ENCODE data around the gene RBMS1.
"Not testable (repeated sequence)": the region's sequence is repeated elsewhere in the genome, so short reads cannot be mapped to it uniquely, and the experiment has no call there.

The RBMS1 gene

DNA sequence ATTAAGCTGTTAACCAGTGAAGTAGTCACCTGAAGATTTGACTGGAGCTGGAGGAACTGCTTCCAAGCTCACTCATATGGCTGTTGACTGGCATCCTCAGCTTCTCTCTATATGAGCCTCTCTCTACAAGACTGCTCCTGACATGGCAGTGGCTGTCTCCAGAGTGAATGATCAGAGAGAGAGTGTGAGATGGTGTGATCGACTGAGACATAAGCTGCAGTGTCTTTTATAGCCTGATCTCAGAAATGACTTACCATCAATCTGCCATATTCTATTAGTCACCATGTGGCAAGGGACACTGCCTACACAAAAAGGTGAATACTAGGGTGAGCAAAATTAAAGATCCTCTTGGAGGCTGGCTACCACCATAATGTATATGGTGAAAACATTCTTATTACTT, 7.8 kb upstream of the RBMS1 start:
- DNase-seq: no peak

DNA sequence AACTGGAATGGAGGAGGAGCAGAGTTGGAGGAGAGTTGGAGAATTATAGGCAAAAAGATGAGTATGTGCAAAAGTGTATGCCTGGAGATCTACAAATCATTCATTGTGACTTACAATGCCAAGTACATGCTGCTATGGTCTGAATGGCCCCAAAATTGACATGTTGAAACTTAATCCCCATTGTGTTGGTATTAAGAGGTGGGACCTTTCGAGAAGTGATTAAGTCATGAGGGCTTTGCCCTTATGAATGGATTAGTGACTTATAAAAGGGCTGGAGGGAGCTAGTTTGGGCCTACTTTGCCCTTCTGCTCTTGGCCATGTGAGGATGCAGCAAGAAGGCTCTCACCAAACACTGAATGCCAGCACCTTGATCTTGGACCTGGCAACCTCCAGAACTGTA, 6.3 kb upstream of the RBMS1 start:
- DNase-seq: no peak

DNA sequence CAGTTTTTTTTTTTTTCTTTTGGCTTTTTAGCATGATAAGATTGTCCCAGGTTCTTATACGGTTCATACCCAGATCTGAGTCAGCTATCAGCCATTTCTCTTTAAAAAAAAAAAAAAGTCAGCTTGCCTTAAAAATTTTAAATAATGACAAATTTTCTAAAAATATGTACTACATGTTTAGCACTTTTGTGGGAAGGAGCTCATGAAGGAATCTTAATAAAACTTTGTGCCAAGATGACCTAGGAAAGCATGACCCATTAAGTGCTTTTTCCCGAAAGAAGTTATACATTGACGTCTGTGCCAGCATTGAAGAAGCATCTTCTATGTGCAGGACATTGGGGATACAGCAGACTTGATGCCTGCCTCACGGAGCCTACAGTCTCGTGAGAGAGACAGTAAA, 4.5 kb upstream of the RBMS1 start:
- no peak for DNase-seq

DNA sequence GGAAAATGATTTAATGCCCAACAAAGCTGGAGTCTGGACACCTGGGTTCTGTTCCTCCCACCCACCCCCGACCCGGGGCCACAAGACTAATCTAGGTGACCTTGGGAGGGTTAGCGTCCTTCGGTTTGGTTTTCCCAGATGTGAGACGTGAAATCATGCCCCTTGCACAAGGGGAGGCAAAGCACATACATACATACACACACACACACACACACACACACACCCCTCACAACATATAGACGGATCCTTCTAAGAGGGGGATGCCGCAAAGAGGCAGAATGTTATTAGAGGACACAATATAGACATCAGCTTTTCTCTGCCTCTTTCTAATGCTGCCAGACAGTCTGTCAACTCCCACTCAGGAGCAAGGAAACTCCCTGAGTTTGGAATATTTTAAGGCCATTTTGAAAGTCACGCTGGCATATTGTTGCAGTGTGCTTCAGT, 616 bp upstream of the RBMS1 start:
- DNase-seq: no peak

DNA sequence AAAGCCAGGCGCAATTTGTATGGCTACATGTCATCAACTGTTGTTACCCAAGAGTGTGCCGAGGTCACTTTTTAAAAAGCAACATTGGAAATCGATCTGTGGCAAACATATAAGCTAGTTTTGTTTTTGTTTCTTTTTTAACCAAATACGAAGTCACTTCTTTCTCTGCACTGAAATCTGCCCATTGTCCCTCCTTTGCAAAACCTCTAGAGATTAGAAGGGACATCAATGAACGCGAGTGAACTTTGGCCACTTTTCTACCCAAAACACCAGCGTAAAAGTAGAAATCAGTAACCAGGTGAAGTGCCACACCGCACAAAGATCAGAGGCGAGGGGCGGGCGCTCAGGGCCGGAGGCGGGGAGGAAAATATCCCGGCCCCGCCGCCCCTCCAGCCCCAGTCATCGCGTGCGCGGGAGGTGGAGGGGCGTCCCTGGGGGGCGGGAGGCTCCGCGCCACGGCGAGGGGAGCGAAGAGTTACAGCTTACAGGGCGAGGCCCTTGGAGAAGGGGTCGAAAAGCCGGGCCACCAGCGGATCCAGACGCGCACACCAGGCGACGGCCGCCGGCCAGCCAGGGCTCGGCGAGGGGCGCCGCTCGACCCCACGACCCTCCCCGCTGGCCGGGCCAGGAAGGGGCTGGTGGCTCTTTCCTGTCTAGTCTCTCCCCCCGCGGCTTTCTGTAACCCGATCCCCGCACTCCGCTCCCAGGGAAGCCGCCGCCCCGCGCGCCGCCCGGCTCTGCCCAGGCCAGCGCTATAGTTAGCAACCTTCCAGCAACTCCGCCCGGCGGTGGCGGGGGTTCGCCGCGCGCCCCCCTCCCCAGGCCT, 993 bp downstream of the RBMS1 start:
- no peak for DNase-seq

DNA sequence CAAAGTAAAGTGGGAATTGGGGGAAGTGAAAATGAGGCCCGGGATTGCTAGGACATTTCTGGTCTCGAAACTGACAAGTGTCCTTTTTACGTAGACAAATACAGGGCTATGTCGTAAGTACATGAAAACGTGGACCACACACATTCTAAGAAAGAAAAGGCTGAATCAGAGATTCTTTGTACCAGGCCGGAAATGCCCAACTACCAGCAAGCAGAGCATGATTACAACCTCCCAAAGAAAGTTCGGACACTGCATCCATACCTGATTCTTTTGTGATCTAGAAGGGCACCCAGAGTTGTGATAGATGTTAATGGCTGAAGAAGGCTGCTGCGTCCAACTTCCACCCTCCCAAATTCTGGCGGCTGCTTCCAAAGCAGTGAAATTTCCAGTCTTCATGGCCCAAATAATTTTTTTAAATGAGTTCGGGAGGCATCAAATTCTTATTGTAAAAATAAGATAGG, 1.7 kb downstream of the RBMS1 start:
- no peak for DNase-seq

DNA sequence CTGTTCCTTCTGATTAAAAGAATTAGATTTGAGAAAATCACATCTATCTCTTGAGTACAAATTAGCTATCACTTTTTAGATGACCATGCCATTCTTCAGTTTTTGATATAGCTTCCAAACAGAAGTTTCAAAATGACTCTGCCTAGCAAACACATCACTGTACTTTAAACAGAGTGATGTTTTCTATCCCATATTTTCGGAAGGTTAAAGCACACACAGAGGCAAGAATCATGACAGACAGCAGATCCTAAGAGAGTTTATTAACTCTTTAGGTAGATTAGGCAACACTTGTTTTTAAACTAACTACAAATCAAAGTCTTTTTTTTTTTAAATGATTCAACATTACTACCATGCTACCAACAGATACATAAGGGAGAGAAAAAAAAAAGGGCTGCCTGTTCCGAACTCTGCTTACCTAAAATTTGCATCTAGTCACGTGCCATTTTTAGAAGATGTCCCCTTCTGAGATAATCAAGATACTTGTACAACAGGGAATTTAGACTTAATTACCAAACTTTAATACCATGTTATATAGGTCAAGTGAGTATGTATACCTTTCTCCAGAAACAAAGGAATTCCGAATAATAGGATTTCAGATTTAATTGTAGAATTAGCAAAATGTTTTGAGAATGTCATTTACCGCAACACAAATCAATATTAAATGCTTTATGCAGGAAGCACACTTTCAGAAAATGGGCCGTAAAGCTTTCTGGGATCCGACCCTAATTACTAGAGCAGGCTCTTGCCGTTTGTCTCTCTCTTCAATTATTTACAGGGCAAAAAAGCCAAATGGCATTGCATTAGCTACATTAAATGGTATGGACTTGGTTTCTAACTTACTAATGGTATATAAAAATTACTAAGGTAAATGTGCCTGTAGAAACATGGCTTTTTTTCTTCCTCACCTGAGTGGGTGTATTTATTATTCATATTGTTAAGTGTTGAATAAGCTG, 2.6 kb downstream of the RBMS1 start:
- DNase-seq: no peak

DNA sequence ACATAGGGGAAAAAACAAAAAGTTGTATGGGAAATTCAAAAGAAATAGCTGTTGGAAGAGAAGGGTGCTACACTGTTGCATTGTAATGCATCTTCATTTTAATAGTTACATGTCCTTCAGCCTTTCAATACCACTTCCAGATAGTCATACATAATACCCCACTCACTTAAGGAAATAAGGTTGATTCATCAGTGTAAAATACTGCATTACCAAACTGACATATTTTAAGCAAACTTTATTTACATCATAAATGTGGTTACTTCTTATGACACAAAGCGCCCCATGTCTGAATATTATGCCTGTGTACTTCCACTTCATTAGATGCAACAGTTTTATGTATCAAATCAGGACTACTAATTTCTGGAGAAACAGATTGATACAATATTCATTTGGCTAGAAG, 4.5 kb downstream of the RBMS1 start:
- no peak for DNase-seq

DNA sequence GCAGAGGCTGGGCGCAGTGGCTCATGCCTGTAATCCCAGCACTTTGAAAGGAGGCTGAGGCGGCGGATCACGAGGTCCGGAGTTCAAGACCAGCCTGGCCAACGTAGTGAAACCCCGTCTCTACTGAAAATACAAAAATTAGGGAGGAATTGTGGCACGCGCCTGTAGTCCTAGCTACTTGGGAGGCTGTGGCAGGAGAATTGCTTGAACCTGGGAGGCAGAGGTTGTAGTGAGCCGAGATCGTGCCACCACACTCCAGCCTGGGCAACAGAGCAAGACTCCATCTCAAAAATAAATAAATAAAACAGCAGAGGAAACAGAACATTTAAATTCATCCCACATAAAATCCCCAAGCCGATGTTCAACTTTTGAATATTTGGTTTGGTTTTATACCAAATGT, 5.3 kb downstream of the RBMS1 start:
- not testable (repeated sequence) for DNase-seq

DNA sequence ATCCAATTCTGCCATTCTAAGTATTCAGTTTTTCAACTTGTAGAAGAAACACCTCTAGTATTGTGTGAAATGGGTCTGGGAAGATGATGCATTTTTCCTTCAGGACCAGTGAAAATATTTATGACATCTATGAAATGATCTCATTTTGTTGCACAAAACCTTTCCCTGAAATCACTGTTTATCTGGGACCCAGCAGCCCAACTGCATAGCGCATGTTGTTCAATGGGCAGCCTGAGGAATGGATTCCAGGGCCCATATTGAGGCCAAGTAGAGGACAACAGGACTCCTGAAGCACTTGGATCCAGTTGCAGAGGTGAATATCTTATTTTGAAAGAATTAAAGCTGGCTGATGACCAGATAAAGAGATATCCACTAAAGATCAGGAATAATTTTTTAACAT, 7.3 kb downstream of the RBMS1 start:
- no peak for DNase-seq

DNA sequence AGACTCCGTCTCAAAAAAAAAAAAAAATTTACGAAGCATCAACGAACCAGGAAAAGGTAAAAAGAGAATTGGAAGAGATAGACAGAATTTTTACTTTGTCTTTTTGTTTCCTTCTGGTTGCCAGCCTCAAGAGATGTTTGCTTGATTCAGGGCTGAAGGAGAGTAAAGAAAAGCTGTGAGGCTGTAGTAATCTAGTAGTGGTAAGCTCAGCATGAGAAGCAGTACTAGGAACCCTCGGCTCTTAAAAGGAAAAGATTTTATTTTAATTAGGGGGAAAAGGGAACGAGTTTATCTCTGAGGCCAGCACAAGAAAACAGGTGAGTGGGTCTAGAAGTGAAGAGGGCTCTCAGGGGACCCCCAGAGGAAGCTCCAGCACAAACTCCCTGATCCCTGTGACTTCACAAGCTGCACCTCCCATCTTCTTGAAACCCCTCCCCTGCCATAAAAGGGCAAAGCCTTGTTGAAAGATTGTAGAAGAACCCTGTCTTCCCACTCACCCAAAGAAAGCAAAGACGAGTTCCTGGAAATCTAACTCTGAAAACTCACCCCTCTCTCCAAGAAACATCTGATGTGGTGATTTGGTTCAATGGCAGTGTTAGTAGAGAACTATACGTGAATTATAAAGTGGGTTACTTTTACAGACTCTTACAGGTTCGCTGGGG, 8.6 kb downstream of the RBMS1 start:
- DNase-seq: no peak

DNA sequence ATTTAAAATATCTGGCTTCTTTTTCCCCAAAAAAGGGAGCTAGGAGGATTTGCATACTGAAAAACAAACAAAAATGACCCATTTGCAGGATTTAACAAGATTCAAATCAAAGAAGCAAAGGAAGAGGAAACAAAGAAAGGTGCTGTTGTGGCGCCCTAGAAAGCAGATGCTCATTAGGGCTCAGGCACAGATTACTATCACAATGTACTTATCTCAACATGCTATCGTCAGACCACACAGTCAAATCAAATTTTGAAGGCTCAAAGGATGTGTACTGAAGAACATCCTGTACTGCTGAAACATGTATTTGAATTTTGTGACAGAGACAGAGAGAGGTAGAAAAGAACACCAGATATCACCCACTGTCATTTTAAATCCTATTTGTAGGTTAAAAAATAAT, 10.9 kb downstream of the RBMS1 start:
- DNase-seq: no peak

DNA sequence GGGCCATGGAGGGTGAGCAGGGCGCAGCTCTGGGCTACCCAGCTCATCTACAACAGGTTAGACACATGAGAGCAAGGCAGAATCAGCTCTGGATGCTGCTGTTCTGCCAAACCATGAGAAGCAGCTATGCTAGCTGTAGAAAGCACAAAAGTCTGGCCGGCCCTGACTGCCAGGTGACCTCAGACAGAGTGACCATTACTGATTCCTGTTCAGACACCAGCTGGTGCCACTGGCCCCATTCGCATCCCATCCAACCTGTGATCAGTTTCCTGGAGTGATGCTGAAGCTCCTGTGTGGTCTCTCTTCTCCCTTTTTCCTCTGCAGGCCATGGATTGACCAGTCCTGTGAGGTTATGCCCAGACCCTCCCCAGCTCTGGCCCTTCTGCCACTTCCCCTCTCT, 14.3 kb downstream of the RBMS1 start:
- no peak for DNase-seq

DNA sequence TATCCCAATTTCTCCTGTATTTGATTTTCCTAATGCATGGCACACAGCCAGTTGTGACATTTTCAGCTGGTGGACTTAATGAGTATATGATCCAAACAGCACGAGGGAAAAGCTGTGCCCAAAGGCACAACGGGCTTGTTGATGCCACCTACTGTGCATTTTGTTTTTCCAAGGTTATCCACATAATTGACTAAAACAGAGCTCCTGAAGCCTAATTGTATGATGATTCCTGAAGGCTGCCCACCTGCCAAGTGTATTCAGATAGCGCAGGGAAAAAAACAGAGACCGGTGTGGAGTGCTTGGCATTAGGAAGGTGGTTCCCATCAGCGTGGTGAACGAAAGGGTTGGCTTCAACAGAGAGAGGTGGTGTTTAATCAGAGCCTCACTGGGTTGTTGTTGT, 14.9 kb downstream of the RBMS1 start:
- no peak for DNase-seq

DNA sequence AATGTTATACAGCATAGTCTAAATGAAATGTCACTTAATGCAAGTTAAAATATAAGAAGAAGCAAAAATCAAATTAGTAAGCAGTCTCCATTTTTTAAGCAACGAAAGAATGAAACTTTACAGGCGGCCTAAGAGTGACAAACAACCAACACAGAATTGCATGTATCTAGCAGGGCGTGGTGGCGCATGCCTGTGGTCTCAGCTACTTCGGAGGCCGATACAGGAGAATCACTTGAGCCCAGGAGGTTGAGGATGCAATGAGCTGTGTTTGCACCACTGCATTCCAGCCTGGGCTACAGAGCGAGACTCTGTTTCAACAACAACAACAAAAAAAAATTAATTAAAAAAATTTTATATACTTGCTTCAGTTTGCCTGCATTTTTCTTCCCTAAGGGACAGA, 16.6 kb downstream of the RBMS1 start:
- no peak for DNase-seq

DNA sequence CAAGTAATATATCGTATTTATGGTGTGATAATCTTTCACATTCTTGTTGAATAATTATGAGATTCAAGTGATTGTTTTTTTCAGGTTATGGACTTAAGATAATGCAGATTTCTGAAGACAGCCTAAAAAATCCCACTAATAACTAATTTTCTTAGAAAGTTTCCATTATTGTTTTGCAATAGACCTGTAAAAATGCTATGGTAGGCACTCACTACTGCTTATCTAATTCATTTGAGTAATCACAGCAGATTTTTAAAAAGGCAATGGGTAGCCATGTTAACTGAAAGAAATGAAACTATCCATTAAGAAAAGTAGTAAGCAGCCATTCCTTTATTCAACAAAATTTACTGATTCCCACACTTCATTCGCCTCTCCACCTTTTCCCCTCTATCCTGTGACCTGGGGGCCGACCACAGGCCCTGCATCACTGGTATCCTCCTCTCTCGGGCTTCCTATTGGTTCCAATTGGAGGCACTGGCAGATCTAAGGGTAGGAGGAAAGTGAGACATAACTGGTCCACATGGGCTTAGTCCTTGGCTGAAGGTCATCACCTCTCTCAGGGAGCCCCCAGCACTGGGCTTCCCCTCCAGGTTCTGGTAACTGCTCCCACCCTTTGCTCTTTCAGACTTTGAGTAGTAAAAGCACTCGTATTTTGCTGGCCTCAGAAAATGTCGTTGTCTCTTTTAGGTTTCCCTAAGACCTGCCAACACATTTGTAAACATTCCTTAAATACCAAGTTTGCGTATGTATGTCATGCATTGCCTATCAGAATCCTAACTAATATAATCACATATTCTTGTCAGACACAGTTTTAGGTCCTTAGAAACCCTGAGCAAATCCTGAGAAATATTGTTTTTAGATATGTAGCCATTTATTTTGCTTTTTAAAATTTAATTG, 18.5 kb downstream of the RBMS1 start:
- DNase-seq: no peak

DNA sequence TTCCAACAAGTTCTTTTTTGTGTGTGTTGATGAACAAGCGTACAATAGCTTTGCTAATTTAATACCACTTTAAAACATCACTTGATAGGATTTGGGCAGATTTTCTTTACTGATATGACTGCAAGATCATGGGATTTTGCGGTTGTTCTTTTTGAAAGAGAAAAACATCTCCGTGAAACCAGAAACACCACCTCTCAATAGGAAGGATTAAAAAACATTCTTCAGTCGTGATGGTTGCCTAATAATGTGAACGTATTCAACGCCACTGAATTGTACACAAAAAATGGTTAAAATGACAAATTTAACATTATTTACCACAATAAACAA, 19.3 kb downstream of the RBMS1 start:
- no peak for DNase-seq

DNA sequence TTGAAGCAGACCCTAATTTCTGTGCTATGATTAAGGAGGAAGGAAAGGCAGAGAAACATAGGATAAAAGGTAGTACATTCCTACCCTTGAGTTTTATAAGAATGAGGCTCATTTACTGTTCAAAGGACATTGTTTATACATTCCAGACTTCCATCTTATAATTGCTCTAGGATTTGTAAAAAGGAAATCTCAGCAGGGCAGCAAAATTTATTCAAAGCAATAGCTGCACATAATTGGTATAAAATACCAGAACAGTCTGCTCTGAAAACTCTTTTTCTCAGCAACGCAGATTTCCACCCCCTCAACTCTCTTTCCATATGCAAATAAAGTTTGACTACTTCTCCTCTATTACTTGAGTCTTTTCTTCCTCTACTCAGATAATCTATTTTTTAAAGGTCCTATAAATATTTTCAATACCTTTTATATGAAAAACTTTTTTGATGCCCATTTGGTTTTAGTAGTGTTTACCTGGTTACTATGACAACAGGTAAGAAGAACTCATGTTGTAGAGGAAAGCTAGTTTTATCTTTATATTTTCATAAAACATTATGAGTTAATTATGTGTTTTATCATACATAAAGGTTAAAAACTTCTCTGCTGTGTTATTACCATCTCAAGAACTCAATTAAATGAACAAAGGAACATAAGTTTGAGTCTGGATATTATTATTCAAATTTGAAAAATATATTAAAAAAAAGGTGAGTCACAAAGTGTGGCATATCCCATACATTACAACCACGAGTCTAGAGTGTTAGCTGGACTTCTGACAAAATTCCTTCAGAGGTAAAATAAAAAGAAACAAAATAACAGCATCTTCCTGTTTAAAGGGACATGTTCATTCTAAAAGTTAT, 19.9 kb downstream of the RBMS1 start:
- DNase-seq: no peak

DNA sequence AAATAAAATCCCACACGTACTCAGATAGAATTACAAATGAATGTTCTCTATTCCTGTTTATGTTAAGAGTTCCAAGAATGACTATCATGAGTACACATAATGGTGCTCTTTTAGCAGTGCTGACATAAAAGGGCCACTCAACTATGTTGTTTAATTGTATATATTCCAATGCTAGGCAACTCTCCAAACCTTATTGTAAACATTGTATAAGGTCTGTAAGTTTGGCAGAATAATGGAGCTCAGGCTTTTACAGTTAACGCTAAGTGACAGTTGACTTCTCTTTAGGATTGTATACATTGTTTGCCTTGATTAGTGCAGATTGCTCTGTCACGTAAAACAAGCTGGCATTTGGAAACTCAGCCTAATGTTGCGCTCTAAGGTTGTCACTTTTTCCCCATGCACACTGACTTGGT, 20.8 kb downstream of the RBMS1 start:
- no peak for DNase-seq

DNA sequence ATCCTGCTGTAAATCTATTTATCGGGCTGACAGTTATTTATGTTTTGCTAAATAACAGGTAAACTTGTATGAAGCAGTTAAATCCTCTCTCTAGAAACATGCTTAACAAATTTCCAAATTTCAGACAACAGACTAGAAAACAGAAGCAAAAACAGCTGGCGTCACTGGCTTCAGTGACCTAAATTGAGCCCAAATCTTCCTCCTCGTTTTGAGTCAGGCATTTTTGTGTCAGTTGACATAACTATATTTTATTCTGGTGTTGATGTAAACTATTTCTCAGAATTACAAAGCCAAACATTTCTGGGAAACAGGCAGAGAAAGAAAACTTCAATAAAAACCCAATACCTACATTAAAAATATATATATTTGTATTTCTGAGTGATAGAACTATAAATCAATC, 21.7 kb downstream of the RBMS1 start:
- no peak for DNase-seq

DNA sequence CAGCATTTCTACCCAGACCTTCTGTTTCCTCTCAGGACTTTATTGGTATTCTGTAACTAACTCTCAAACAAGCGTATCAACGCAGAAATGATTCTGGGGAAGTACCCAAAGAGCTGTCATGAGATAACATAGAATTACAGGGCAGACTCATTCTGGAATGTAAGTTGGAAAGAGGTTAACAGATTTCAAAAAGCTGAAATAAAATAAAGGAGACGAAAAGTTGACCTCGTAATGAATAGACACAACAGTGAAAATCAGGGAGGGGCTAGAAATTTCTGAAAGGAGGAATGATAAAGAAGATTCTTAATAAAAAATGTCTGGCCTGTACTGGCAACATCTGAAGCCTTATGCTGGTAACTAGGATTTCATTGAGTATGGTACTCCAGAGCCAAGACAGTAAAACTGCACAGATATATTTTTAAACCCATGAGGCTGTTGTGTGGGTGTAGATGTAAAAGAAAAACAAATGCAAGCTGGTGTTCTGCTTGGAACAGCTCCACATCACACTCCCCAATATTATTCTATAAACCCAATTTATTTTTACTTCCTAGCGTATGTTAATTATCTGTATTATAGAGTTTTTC, 23.9 kb downstream of the RBMS1 start:
- DNase-seq: no peak

Measured in NCI-H2107 (cell line).